OCI-LY3 (cell line): Measurements from ENCODE around the gene SDSL.

Experiments
- H2AFZ ChIP-seq: fragments of 200-600, 300-600 bp; shearing (Covaris generic); 2 replicates; pipeline ENCODE4 v1.6.0; 2014; ENCODE audit warnings: antibody characterized with exemption, low read depth, low read length
- H3K27ac ChIP-seq: fragments of 200-600, 300-600 bp; sonication (generic); 2 replicates; pipeline ENCODE4 v1.5.1; 2014; ENCODE audit warnings: mild to moderate bottlenecking, low read length, moderate library complexity, mixed read lengths
- H3K27me3 ChIP-seq: fragments of 200-600, 300-600 bp; sonication (generic); 2 replicates; pipeline ENCODE4 v1.6.1; 2014; ENCODE audit warnings: low read depth, low read length, mixed read lengths
- H3K36me3 ChIP-seq: fragments of 200-600, 300-600 bp; sonication (generic); replicated peaks from 2 replicates; pipeline ENCODE3; 2014; ENCODE audit warnings: low read depth, low read length, mixed read lengths
- H3K4me1 ChIP-seq: fragments of 300-600, 200-600 bp; sonication (generic); 2 replicates; pipeline ENCODE4 v1.6.1; 2014; ENCODE audit warnings: low read length, mixed read lengths
- H3K4me2 ChIP-seq: fragments of 200-600, 300-600 bp; sonication (generic); 2 replicates; pipeline ENCODE4 v1.6.1; 2014; ENCODE audit warnings: low read length, mixed read lengths
- H3K4me3 ChIP-seq: fragments of 300-600, 200-600 bp; sonication (generic); 2 replicates; pipeline ENCODE4 v1.5.1; 2014; ENCODE audit warnings: antibody characterized with exemption, mild to moderate bottlenecking, low read length, moderate library complexity
- H3K79me2 ChIP-seq: fragments of 300-600, 200-600 bp; shearing (Covaris generic); 2 replicates; pipeline ENCODE4 v1.6.1; 2014; ENCODE audit warnings: mild to moderate bottlenecking, low read length, mixed read lengths
- H3K9ac ChIP-seq: fragments of 300-600, 200-600 bp; shearing (Covaris generic); 2 replicates; pipeline ENCODE4 v1.6.0; 2014; ENCODE audit warnings: mild to moderate bottlenecking, low read length, moderate library complexity
- H3K9me3 ChIP-seq: fragments of 200-600, 300-600 bp; shearing (Covaris generic); 2 replicates; pipeline ENCODE4 v1.6.1; 2014; ENCODE audit warnings: low read length, mixed read lengths; ENCODE audit not compliant: insufficient read depth
- H4K20me1 ChIP-seq: fragments of 200-600, 300-600 bp; sonication (generic); 2 replicates; pipeline ENCODE4 v1.6.1; 2016; ENCODE audit warnings: low read length, mixed read lengths; ENCODE audit not compliant: insufficient read depth
- CTCF ChIP-seq: fragments of 200-600, 300-600 bp; sonication (generic); IDR thresholded peaks from 2 replicates; pipeline ENCODE4 v1.5.1; 2014; ENCODE audit warnings: antibody characterized with exemption, low read length, low read depth
- EZH2phosphoT487 ChIP-seq: fragments of 200-600 bp; shearing (Covaris generic); IDR thresholded peaks from 2 replicates; pipeline ENCODE4 v1.6.1; 2018; ENCODE audit warnings: antibody characterized with exemption, mixed run types, low read depth

Gene SDSL

GRCh38 chr12:113470871-113471618 is 48.9 kb downstream of the SDSL start:
- Histone ChIP-seq H3K4me1 (no peaks in the 10 kb centered on the region), H4K20me1 (no peaks in the 10 kb centered on the region), H3K79me2 (no peaks in the 10 kb centered on the region), H3K4me3 (no peak overlapping the region), H3K36me3 (no peaks in the 10 kb centered on the region), H2AFZ (no peak overlapping the region), H3K27me3 (no peaks in the 10 kb centered on the region; the same call in 1 of the 2 replicates), H3K9me3 (no peaks in the 10 kb centered on the region), H3K27ac (no peak overlapping the region), H3K4me2 (no peak overlapping the region), H3K9ac (no peak overlapping the region)
- TF ChIP-seq EZH2phosphoT487, result no peak

GRCh38 chr12:113471619-113472171 is 49.5 kb downstream of the SDSL start, which contains the start of gene LHX5:
LHX5 (minus strand) TSS chr12:113471871; CDS start chr12:113471498, 373 bp downstream.
- no peaks in the 10 kb centered on the region for H3K9me3 ChIP-seq
- H3K36me3 ChIP-seq, result no peaks in the 10 kb centered on the region
- TF ChIP-seq EZH2phosphoT487 (no peak), CTCF (no peak)
- no peak within 1 kb of the TSS for H3K4me2 ChIP-seq
- H3K27me3 ChIP-seq, result no peaks in the 10 kb centered on the region; the same call in 1 of the 2 replicates
- H4K20me1 ChIP-seq, result no peaks in the 10 kb centered on the region
- H3K9ac ChIP-seq, result no peak within 1 kb of the TSS
- no peak within 1 kb of the TSS for H3K27ac ChIP-seq
- no peaks in the 10 kb centered on the region for H3K79me2 ChIP-seq
- H3K4me1 ChIP-seq, result no peaks in the 10 kb centered on the region
- H2AFZ ChIP-seq, result no peak within 1 kb of the TSS
- no peak within 1 kb of the TSS for H3K4me3 ChIP-seq

GRCh38 chr12:113472191-113473121 is 50.3 kb downstream of the SDSL start:
- H3K36me3 ChIP-seq, result no peaks in the 10 kb centered on the region
- no peaks in the 10 kb centered on the region for H3K9me3 ChIP-seq
- H3K9ac ChIP-seq, result no peak overlapping the region
- no peaks in the 10 kb centered on the region for H3K4me1 ChIP-seq
- no peaks in the 10 kb centered on the region; the same call in 1 of the 2 replicates for H3K27me3 ChIP-seq
- no peak overlapping the region for H3K4me2 ChIP-seq
- TF ChIP-seq EZH2phosphoT487 (no peak), CTCF (no peak)
- no peak overlapping the region for H3K27ac ChIP-seq
- H3K4me3 ChIP-seq, result no peak overlapping the region
- H4K20me1 ChIP-seq, result no peaks in the 10 kb centered on the region
- no peak overlapping the region for H2AFZ ChIP-seq
- H3K79me2 ChIP-seq, result no peaks in the 10 kb centered on the region

- Histone ChIP-seq H3K79me2 (no peaks in the 10 kb centered on the region), H3K4me3 (no peak overlapping the region), H3K9me3 (no peaks in the 10 kb centered on the region), H3K27me3 (no peaks in the 10 kb centered on the region; the same call in 1 of the 2 replicates), H3K9ac (no peak overlapping the region), H4K20me1 (no peaks in the 10 kb centered on the region), H2AFZ (no peak overlapping the region), H3K27ac (no peak overlapping the region), H3K4me1 (no peaks in the 10 kb centered on the region), H3K36me3 (no peaks in the 10 kb centered on the region), H3K4me2 (no peak overlapping the region)
- TF ChIP-seq EZH2phosphoT487, result no peak
These were observed 51.2 kb downstream of the SDSL start for GRCh38 chr12:113473400-113473799.
